ENCODE results near the gene ANO6. TPM values are rescaled to one million over a fixed set of nuclear protein-coding genes. Genes with fewer than 3 reads are reported as not detected.

Gene ANO6
- total and polyA plus RNA-seq, 2 of the 4 experiments (the other 2 are of a cell fraction), result 21.6 to 41.0 TPM

DNA sequence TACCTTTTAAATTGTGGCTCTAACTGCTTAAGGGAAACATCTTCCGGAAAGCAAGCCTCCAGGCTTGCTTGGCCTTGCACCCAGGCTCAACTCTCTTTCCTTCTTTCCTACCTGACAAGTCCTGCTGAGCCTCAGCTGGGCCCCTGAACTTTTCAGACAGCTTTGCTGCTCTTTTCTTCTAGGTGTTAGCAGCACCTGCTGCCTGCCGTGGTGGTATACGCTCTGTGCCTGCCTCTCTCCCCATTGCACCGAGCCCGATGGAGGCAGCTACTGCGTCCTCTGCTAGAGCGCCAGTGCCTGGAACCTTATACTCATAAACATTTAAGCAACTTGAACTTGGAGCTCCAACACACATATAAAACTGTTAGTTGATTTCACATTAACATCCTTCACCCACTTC is 195.7 kb downstream of the ANO6 start:
- no peak overlapping the region for H4K91ac ChIP-seq (ENCODE audit: insufficient read depth, low read depth, low read length)
- H2BK20ac ChIP-seq (ENCODE audit: low read depth, low read length), result no peak overlapping the region
- peaks cover 9% of the 10 kb centered on the region; the same call in 1 of the 2 replicates for H3K4me1 ChIP-seq (ENCODE audit: control insufficient read depth, insufficient read depth, low read length)
- no peak overlapping the region for H3K9ac ChIP-seq (ENCODE audit: low read depth, low read length)
- no peak overlapping the region for H2BK15ac ChIP-seq (ENCODE audit: low read depth, low read length)
- H4K8ac ChIP-seq (ENCODE audit: low read depth in 2 of 2, low read length in 2 of 2), result no peak overlapping the region
- no peak overlapping the region for H3K18ac ChIP-seq (ENCODE audit: low read depth, low read length)
- H3K9me3 ChIP-seq (ENCODE audit: control insufficient read depth, insufficient read depth, low read length), result no peaks in the 10 kb centered on the region
- no peak for ATAC-seq (ENCODE audit: low read depth)
- no peak for DNase-seq
- ChIA-PET CTCF (no interaction called here), POLR2A (ENCODE audit: unreplicated experiment) (no interaction called here)
- dilution Hi-C loops (cut with HindIII; ENCODE audit: low sequenced_read_pairs, unreplicated experiment), result no loop called here
- no peak overlapping the region for H3K14ac ChIP-seq (replicated peaks; ENCODE audit: low read depth, low read length)
- no peaks in the 10 kb centered on the region for H3K27me3 ChIP-seq (ENCODE audit: control insufficient read depth, insufficient read depth, low read length)
- H2AK5ac ChIP-seq (ENCODE audit: low read depth, low read length), result peak overlapping the region; percentile 21; the same call in 1 of the 2 replicates
- peaks cover 2 to 23% of the 10 kb centered on the region in 2 experiments; a peak in 2 of 4 replicates for H3K79me1 ChIP-seq (ENCODE audit: low read depth in 1 of 2, low read length in 2 of 2)
- H2AK9ac ChIP-seq (replicated peaks; ENCODE audit: low read depth, low read length, poor library complexity), result no peak overlapping the region
- in situ Hi-C loops (cut with MboI; ENCODE audit: low sequenced_read_pairs), result no loop called here
- intact Hi-C loops (cut with micrococcal nuclease), result loop anchor here (2.0 kb wide), 1 partner anchor 315 kb away; no protein-coding TSS in a partner anchor
- no peak overlapping the region for H4K5ac ChIP-seq (ENCODE audit: low read depth, low read length)
- H2BK120ac ChIP-seq (ENCODE audit: low read depth, low read length), result no peak overlapping the region
- no peak overlapping the region for H3K56ac ChIP-seq (ENCODE audit: extremely low read depth, insufficient read depth, low read length)
- H2AFZ ChIP-seq (replicated peaks; ENCODE audit: low read length, poor library complexity), result no peak overlapping the region
- peaks cover 3% of the 10 kb centered on the region; the same call in 1 of the 2 replicates for H4K20me1 ChIP-seq (ENCODE audit: insufficient read depth, low read length)
- H3K4me2 ChIP-seq (ENCODE audit: low read depth, low read length), result no peak overlapping the region
- H2BK5ac ChIP-seq (ENCODE audit: low read depth, low read length, poor library complexity, severe bottlenecking), result peak overlapping the region; percentile 3
- no peak overlapping the region for H3K27ac ChIP-seq (ENCODE audit: insufficient read depth, low read length)
- no peak for TF ChIP-seq RFX5 (IDR thresholded peaks at IDR 0.05; ENCODE audit: low read depth, low read length)
- TF ChIP-seq, protein P1, sequence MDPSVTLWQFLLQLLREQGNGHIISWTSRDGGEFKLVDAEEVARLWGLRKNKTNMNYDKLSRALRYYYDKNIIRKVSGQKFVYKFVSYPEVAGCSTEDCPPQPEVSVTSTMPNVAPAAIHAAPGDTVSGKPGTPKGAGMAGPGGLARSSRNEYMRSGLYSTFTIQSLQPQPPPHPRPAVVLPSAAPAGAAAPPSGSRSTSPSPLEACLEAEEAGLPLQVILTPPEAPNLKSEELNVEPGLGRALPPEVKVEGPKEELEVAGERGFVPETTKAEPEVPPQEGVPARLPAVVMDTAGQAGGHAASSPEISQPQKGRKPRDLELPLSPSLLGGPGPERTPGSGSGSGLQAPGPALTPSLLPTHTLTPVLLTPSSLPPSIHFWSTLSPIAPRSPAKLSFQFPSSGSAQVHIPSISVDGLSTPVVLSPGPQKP (IDR thresholded peaks at IDR 0.05; ENCODE audit: borderline replicate concordance, low read depth, low read length), result no peak
- no peak for TF ChIP-seq MAZ (IDR thresholded peaks at IDR 0.05; ENCODE audit: borderline replicate concordance, low read depth, low read length)
- peaks cover 11% of the 10 kb centered on the region for H3K9me1 ChIP-seq (ENCODE audit: insufficient read depth, low read length)
- peaks cover 15% of the 10 kb centered on the region for H3K36me3 ChIP-seq (ENCODE audit: control insufficient read depth, insufficient read depth, low read length)
- peak overlapping the region; percentile 21; the same call in 1 of the 2 replicates for H3K23ac ChIP-seq (ENCODE audit: low read depth, low read length)
- no TSS peak for BruUV-seq (replicated peaks)
- WGBS, 2 experiments (ENCODE audit: extremely low coverage in 2 of 2, insufficient read length in 1 of 2), result 90% methylated on average over 6 of the region's 7 CpGs; no CpG with 5 or more reads in 1 of the 2 experiments
- H3K4me3 ChIP-seq (ENCODE audit: insufficient read depth, low read depth, low read length), result no peak overlapping the region
- H3K4ac ChIP-seq (ENCODE audit: low read depth, low read length), result no peak overlapping the region

Data from IMR-90 (cell line).